ENCODE results near the gene KCTD10. TPM values are rescaled to one million over a fixed set of nuclear protein-coding genes. Genes with fewer than 3 reads are reported as not detected.

KCTD10 gene
- total and polyA plus RNA-seq, 10 of the 15 experiments (the other 5 are each of a cell fraction or from before 2014, with no cell fraction given) = 5.6 to 52.0 (median 34.2) TPM

DNA sequence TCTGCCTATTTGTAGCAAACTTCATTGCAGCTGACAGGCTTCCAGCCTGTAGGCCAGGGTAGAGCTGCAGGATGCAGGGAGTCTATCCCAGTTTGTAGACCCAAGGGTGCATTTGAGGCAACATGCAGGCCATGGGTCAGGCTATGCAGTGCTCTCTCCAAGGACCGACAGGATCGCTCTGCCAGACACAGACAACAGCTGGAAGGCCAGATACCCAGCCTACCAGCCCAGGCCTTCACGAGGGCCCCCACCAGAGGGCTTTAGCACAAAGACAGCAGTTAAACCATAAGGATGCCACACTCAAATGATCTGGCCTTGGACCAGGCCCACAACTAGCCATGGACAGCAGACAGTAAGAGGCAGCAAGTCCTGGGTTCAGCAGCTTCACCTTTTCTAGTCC, 10.3 kb downstream of the KCTD10 start:
- ChIA-PET POLR2A (no interaction called here), RAD21 (ENCODE audit: unreplicated experiment) (no interaction called here), SMC1A (ENCODE audit: uncharacterized antibody, unreplicated experiment) (no interaction called here), CTCF (interaction anchor here (0.5 kb wide), 1 partner anchor 24 kb away, joined by 3 read pairs; no protein-coding TSS in a partner anchor)
- Histone ChIP-seq H3K4me3 (no peak overlapping the region), H3K36me3 (ENCODE audit: control insufficient read depth in 2 of 2, insufficient read depth in 2 of 2, low read length in 1 of 2) (peaks cover 10 to 13% of the 10 kb centered on the region in 2 experiments), H3K9me3 (replicated peaks; ENCODE audit: control insufficient read depth, insufficient read depth, low read length) (no peaks in the 10 kb centered on the region), H3K27me3 (replicated peaks in 1 of 2; ENCODE audit: control insufficient read depth in 2 of 2, insufficient read depth in 2 of 2, low read length in 1 of 2) (no peaks in the 10 kb centered on the region), H2AFZ (ENCODE audit: control insufficient read depth, low read depth, low read length) (no peak overlapping the region), H3K9ac (ENCODE audit: control insufficient read depth, insufficient read depth, low read length) (no peak overlapping the region), H4K20me1 (ENCODE audit: control insufficient read depth, insufficient read depth) (no peaks in the 10 kb centered on the region), H3K4me1 (ENCODE audit: control insufficient read depth, insufficient read depth, low read length) (no peaks in the 10 kb centered on the region), H3K79me2 (ENCODE audit: control insufficient read depth, insufficient read depth, low read length) (no peaks in the 10 kb centered on the region; the same call in 1 of the 2 replicates), H3K4me2 (ENCODE audit: control insufficient read depth, insufficient read depth) (no peak overlapping the region), H3K27ac (ENCODE audit: control insufficient read depth, insufficient read depth) (no peak overlapping the region)
- FAIRE-seq = no peak
- DNase-seq (ENCODE audit: low read depth, low spot score) = no peak
- in situ Hi-C loops (cut with MboI) (no loop called here), intact Hi-C loops (cut with micrococcal nuclease; ENCODE audit: unreplicated experiment) (no loop called here)
- no peak for ATAC-seq
- 73% methylated on average over 3 of the region's 3 CpGs for WGBS (ENCODE audit: insufficient coverage, insufficient replicate concordance, low lambda C conversion rate, missing lambda C conversion rate)
- BruUV-seq (replicated peaks) = no TSS peak
- TF ChIP-seq HDGF (IDR thresholded peaks at IDR 0.05) (no peak), RELA (IDR thresholded peaks at IDR 0.05; ENCODE audit: borderline replicate concordance, partially characterized antibody) (no peak)

DNA sequence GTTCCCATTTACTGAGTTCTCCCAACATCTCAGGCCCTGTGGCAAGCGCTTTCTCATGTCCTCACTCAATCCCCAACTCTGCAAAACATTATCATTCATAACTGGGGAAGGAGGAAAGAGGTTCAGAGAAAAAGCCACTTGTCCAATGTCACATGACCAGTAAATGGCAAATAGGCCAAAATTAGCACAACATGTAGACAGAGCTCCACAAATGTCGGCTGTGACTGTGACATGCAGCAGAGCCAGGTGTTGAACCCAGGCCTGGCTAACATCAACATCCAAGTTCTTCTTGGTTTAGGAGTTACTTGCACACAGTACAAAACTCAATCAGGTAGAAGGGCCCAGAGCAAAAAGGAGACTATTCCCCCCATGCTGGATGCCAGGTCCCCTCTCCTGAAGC, 10.8 kb downstream of the KCTD10 start:
- ChIA-PET CTCF (interaction anchor here (0.5 to 1.1 kb wide), 2 partner anchors 12 to 24 kb away, joined by 3 to 4 read pairs; no protein-coding TSS in a partner anchor), SMC1A (ENCODE audit: uncharacterized antibody, unreplicated experiment) (no interaction called here), RAD21 (ENCODE audit: unreplicated experiment) (no interaction called here), POLR2A (no interaction called here)
- ATAC-seq = no peak
- BruUV-seq (replicated peaks) = no TSS peak
- Histone ChIP-seq H3K9ac (ENCODE audit: control insufficient read depth, insufficient read depth, low read length) (no peak overlapping the region), H2AFZ (ENCODE audit: control insufficient read depth, low read depth, low read length) (no peak overlapping the region), H4K20me1 (ENCODE audit: control insufficient read depth, insufficient read depth) (no peaks in the 10 kb centered on the region), H3K27me3 (replicated peaks in 1 of 2; ENCODE audit: control insufficient read depth in 2 of 2, insufficient read depth in 2 of 2, low read length in 1 of 2) (no peaks in the 10 kb centered on the region), H3K4me1 (ENCODE audit: control insufficient read depth, insufficient read depth, low read length) (peaks cover 3% of the 10 kb centered on the region; the same call in 1 of the 2 replicates), H3K79me2 (ENCODE audit: control insufficient read depth, insufficient read depth, low read length) (no peaks in the 10 kb centered on the region; the same call in 1 of the 2 replicates), H3K4me3 (no peak overlapping the region), H3K27ac (ENCODE audit: control insufficient read depth, insufficient read depth) (no peak overlapping the region), H3K36me3 (ENCODE audit: control insufficient read depth in 2 of 2, insufficient read depth in 2 of 2, low read length in 1 of 2) (peaks cover 10 to 13% of the 10 kb centered on the region in 2 experiments), H3K4me2 (ENCODE audit: control insufficient read depth, insufficient read depth) (no peak overlapping the region), H3K9me3 (replicated peaks; ENCODE audit: control insufficient read depth, insufficient read depth, low read length) (no peaks in the 10 kb centered on the region)
- DNase-seq (ENCODE audit: low read depth, low spot score) = no peak
- FAIRE-seq = no peak
- intact Hi-C loops (cut with micrococcal nuclease; ENCODE audit: unreplicated experiment) (no loop called here), in situ Hi-C loops (cut with MboI) (no loop called here)
- WGBS (ENCODE audit: insufficient coverage, insufficient replicate concordance, low lambda C conversion rate, missing lambda C conversion rate) = 26% methylated on average over 2 of the region's 2 CpGs
- TF ChIP-seq POLR2A (IDR thresholded peaks at IDR 0.05; ENCODE audit: low read depth, low read length) (no peak), NR2C1 (IDR thresholded peaks at IDR 0.05) (no peak), HDAC6 (IDR thresholded peaks at IDR 0.05; ENCODE audit: unreplicated experiment) (no peak), FOXM1 (IDR thresholded peaks at IDR 0.05; ENCODE audit: low read depth, low read length) (no peak)
- TF ChIP-seq, protein P1, sequence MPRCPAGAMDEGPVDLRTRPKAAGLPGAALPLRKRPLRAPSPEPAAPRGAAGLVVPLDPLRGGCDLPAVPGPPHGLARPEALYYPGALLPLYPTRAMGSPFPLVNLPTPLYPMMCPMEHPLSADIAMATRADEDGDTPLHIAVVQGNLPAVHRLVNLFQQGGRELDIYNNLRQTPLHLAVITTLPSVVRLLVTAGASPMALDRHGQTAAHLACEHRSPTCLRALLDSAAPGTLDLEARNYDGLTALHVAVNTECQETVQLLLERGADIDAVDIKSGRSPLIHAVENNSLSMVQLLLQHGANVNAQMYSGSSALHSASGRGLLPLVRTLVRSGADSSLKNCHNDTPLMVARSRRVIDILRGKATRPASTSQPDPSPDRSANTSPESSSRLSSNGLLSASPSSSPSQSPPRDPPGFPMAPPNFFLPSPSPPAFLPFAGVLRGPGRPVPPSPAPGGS (IDR thresholded peaks at IDR 0.05; ENCODE audit: borderline replicate concordance, insufficient read depth, low read depth, low read length, poor library complexity, severe bottlenecking) = no peak
